C4-2B (cell line): ENCODE measurements around the gene SLC2A10.

ENCODE experiments used
- CTCF ChIP-seq: fragments of 450-650 bp; conservative IDR thresholded peaks from 2 replicates; pipeline ENCODE4 v1.5.1; 2017; ENCODE audit warnings: mild to moderate bottlenecking
- ZFX ChIP-seq: fragments of 450-650 bp; IDR thresholded peaks from 2 replicates; pipeline ENCODE4 v1.6.1; 2017

- no peak for TF ChIP-seq CTCF
- TF ChIP-seq ZFX: no peak
These were observed 47.7 kb downstream of the SLC2A10 start for GRCh38 chr20:46757135-46757534.
